GM23248 (cell line): Measurements from ENCODE around the gene CELA2A.

Experiments
- EZH2 ChIP-seq: fragments of 200-600 bp; sonication (generic); IDR thresholded peaks from 2 replicates; pipeline ENCODE4 v1.6.1; 2018; ENCODE audit warnings: antibody characterized with exemption, mild to moderate bottlenecking; ENCODE audit not compliant: insufficient read depth, poor library complexity, severe bottlenecking
- EZH2phosphoT487 ChIP-seq: fragments of 200-600 bp; sonication (generic); IDR thresholded peaks from 2 replicates; pipeline ENCODE4 v1.6.1; 2018; ENCODE audit warnings: antibody characterized with exemption, moderate library complexity, mild to moderate bottlenecking, low read depth; ENCODE audit not compliant: insufficient read depth

DNA sequence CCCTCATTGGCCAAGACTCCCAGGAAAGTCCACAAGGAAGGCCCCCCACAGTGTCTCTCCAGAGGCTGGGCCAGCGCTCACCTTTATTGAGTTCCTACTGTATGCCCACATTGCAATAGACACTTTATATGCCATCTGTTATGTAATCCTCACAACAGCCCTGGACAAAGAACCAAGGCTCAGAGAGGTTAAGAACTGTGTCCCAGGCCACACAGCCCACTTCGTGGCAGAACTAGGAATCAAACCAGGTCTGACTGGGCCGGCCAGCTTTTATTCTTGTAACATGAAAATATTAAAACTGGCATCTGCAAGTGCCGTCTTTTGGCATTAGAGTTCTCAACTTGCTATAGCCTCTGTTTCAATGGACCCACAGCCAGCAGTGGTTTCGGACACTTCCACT lies 13.8 kb upstream of the CELA2A start:
- TF ChIP-seq EZH2phosphoT487 (no peak), EZH2 (no peak)
